Fibroblast of the conjunctiva (primary cell): ENCODE data around the gene TBC1D3B.
"Not testable (repeated sequence)": the region's sequence is repeated elsewhere in the genome, so short reads cannot be mapped to it uniquely, and the experiment has no call there.

Experiments
- DNase-seq: peaks from one replicate; pipeline ENCODE4 v3.0.0-alpha.2; 2010; ENCODE audit warnings: low read depth

TBC1D3B gene

DNA sequence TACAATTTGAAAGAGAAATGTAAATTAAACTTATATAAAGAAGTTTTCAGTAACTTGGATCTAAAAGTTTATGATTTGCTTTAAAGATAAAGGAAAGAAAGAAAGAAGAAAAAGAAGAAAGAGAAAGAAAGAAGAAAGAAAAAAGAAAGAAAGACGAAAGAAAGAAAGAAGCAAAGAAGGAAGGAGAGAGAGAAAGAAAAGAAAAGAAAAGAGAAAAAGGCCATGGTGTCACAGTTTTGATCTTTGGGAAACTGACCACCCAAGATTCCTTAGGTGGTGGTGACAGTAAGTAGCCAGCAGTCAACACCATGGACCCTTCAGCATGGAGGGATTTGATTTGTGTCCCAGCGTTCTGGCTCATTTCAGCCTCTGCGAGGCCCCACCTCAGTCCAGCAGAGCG, 24.7 kb upstream of the TBC1D3B start:
- DNase-seq, result not testable (repeated sequence)

DNA sequence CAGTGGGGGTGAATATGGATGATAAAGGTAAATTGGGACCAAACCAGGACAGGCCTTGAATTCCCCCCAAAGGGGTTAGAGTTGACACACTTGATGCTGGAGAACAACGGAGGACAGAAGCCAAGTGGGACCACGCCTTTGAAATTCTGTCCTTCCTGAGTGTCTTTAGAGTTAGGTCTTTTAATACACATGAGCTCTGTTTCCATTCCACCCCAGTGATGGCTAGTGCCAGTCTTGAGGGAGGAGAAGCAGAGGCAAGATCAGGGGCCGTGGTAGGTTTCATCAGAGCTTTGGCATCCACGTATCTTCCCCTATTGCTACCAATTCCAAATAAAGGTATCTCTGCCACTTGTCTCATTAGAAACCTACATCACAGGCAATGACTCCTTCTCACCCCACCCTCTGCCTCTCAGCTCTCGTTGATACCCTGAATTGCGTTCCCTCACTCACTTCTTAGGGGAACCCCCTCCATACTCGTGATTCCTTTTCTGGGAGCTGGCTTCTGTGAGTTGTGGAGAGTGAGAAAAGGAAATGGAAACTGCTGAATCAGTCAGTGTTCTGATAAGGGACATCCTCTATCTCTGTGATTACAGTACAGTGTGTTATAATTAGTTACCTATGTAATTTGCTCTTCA, 22.5 kb upstream of the TBC1D3B start:
- no peak for DNase-seq

DNA sequence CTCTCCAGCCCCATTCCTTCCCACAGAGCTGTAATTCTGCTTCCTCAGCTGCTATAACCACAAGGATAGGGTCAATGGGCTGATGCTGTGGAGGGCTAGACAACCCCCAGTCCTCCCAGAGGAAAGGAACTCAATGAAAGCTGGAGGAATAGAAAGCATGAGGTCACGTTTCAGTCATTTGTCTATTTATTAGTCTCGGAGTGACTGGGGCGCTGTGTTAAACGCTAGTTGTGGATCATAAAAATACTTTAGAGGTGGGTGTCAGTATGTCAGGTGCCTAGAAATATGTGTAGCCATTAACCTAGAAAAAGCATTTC, 20.9 kb upstream of the TBC1D3B start:
- no peak for DNase-seq

DNA sequence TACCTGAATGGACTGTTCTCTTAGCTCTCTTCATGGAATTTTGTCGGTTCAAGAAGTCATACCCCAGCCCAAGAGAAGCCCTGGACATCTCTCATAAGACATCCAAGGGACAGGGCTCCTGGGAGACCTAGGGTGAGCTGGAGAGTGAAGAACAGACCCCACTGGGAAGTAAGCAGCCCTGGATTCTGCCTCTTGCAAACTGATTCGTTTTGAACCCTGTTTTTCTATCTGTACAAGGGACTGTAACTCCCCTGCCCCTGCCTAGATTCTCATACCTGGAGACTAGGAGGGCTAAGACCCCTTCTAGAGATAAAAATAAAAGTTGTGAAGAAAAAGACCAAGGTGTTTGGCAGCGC, 19.7 kb upstream of the TBC1D3B start:
- no peak for DNase-seq

DNA sequence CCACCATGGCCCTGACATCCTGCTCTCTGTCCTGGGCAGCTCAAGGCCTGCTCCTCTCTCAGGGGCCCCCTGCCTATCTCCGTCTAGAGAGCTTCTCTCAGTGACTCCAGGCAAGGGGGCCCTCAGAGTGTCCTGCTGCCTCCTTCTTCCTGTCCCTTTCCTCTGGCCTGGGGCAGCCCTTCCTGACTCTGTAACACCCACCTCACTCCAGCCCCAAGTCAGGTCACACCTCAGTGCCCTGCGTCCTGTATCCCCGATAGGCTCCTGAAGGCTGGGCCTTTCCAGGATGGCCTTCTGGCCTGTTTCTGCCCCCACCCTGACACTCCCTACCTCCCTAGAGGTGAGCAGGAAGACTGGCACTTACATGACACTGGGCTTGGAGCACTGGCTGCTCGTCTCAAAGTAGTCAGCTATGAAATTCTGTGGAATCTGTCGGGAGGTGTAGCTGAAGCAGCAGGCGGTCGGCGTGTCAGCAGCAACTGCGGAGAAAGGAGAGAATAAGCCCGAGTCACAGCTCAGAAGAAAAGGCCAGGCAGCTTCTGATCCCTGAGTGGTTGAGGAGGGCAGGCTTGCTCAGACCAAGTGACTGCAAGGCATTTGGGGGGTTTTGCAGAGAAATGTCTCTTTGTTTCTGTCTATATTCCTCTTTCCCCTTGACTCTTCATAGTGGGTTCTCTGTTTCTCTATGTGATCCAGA, 19.1 kb upstream of the TBC1D3B start:
- no peak for DNase-seq

DNA sequence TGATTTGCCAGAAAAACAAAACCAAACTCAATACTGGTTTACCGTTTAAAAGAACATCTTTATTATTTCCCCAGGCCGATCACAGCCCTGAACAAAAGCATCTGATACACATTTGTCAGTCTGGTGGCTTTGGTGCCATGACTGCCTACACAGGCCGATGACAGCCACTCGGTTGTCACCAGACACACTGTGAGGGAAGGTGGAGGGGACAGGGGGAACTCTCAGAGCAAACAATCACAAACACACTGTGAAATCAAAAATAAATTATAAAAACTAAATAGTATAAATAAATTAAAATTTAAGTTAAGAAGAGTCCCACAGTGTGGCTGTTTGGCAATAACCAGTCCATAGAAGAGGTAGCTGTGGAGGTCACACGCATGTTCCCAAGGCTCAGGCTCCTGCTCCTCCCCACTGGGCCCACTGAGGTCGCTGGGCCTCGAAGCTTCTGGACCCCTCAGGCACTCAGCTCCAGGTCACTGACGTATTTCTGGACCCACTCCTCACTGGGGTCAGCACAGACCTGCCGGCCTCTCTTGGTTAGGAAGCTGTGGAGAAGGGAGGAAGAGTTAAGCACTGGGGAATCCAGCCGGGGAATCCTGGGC, 18.5 kb upstream of the TBC1D3B start:
- DNase-seq, result not testable (repeated sequence)

DNA sequence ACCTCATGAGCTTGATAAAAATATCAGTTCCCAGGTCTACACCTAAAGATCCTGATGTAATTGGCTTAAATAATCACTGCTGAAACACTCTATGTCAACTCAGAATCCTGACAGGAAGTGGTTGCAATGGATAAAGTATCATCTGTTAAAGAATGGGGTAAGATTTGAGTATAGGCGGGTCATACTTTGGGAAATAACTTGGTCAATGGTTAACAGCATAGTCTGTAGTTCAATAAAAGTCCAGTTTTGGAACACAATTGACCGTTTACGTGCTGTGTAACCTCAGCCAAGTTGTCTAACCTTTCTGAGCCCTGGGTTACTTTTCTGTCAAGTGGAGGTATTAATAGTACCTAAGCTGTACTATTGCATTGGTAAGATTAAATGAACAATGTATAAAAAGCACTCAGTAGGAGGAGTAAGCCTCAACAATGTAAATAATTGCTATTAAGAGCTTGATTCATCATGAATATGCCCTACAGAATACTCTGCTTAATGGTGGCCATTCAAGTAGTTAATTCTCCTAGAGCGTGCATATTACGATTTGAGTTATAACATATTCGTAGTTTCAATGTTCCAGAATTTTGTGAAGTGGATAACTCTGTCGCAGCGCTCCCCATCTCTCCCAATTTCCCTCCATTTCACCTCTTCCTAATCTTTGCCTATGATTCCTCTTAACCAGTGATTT, 17.9 kb upstream of the TBC1D3B start:
- DNase-seq, result not testable (repeated sequence)

DNA sequence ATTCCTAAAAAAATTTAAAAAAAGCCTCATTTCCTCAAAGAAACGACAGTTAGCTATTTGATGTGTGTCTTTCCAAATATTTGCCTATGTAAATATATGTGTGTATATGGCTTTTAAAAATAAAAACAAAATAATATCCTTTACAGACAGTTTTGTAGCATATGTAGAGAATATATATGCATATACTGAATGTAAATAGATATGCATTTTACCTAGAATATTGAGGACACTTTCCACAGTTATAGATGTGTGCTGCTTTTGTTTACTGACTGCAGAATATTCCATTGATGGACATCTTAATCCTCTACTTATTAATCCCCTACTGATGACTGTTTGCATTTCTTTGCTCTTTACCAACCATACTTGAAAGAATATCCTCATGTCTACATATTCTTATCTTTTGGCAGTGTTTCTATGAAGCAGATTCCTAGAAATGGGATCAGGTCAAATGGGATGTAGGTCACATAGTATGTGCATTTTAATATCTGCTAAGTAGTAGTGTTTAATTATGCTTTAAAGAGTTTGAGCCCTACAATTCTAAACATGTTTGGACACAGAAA, 16.9 kb upstream of the TBC1D3B start:
- DNase-seq, result no peak

DNA sequence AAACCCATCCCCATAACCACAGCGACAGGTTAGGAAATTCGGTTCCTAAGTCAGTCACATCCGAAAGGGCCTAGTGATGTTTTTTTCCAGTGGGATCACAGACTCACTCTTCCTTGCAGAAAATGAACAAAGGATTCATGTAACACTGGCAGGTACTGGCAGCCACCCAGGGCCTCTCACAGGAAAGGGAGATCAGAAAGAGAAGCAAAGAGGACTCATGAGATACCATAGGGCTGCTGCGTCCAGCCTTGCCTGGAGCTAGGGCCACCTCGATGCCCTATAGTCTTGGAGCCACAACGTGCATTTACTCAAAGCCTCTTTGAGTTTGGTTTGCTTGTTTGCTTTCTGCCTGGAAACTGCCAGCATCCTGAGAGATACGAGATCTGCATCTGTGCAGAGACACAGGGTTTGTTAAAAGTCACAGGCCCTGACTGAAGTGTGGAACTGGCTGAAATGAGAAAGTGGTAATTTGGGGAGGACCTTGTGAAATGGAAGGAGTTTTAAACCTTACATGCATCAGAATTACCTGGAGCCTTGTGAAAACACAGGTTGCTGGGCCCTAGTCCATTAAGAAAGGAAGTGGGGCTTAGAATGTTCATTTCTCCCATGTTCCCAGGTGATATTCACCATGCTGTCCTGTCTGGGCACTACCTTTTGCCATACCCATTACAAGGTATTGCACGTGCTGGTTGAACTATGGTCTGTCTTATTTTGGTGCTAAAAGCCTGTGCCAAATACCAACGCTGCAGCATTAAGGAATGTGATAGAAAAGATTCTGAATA, 14.3 kb upstream of the TBC1D3B start:
- not testable (repeated sequence) for DNase-seq

DNA sequence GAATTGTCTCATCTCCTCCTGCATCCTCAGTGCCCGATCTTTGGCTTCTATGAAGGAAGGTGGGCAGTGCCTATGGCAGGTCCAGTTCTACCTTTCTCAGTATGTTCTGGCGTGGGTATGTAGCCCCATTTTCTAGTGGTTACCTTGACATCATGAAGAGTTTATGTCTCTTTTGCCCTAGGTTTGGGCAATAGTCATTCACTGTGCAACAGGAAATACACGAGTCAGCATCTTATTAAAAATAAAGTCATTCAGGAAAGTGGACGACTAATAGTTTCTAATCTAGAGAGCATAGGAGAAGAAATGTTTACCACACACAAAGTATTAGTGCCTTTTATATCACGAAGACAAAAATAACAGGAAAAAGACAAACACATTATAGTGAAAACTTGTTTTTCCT, 13.6 kb upstream of the TBC1D3B start:
- DNase-seq, result not testable (repeated sequence)

DNA sequence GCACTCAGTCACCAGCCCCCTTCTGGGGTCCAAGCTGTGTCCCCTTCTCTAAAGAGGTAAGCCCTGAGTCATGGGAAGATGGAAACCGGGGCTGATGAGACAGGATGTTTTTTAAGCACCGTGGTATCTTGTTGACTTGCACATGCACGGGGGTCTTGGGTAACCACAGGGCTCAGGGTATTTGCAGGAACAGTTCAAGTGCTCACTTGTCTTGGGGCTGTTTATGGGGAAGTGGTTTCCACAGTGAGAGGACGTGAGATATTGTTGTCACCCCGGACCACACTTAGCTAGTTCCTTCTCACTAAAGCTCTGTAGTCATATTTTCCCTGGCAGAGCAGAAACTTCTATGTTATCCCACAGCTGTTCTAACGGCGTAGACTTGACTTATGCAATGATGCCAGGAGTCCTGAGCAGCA, 12.5 kb upstream of the TBC1D3B start:
- DNase-seq, result no peak

DNA sequence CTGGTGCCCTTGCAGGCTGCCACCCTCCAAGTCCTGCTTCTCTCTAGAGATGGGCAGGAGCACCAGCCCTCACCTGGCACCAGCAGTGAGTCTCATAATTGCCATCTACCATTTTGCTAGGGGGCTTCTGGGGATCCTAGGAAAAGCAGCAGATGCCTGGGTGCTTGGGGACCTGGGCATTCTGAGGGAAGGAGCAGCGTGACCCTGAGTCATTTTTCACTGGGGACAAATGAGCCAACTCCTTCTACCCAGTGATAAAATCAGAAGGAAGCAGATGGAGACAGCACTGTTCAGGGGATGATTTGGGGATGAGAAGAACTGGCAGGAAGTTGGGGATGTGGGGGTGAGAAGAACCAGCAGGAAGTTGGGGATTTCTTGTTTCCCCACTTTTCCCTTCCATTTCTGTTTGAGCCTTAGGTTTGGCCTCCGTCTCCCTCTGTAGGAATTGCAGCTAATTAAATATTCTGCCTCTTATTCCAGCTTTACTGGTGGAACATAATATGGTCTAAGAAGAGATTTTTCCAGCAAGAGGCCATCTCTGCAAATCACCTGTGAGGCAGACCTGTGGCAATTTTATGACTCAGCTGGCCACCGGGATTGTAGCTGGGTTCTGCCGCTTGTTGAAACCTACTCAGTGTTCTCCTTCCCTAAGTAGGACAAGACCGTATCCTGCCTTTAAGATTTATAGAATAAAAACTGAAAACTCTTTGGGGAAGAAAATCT, 11.7 kb upstream of the TBC1D3B start:
- not testable (repeated sequence) for DNase-seq

DNA sequence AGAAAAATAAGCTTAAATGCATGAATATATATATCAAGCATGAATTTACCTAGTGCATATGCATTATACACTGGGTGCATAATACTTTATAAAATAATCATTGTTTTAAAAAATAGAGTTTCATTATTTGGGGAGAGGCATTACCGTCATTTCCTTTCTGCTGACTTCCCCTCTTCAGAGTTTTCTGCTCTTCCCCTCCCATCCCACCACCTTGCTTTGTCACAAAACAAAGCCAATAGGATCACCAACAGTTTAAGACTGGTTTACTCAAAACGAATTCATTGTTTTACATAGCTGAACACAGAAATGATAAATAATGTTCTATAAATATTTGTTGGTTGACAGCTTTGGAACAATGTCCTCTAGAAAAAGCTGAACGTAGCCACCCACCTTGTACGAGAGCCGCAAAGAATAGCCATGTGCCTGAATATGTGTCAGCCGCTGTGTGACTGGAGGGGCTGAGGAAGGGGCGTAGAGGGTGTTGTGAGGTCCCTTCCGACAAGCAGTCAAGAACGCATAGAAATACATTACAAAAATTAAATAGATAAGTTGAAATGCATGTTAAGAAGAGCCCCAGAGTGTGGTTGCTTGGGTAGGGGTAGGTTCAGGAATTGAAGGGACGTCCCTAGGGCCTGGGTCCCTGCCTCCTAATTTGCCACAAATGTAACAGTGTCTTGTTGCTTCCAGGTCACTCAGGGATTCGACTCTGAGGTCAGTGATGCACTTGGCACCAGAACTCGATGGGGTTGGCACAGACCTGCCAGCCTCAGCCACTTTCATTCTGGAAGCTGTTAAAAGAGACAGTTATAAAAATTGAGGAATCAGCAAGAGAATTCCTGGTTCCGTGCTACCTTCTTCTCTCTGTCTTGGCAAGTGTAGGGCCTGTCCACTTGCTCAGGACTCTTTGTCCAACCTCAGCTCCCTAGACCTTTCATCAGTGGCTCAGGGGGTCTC, 10.7 kb upstream of the TBC1D3B start:
- DNase-seq, result not testable (repeated sequence)

DNA sequence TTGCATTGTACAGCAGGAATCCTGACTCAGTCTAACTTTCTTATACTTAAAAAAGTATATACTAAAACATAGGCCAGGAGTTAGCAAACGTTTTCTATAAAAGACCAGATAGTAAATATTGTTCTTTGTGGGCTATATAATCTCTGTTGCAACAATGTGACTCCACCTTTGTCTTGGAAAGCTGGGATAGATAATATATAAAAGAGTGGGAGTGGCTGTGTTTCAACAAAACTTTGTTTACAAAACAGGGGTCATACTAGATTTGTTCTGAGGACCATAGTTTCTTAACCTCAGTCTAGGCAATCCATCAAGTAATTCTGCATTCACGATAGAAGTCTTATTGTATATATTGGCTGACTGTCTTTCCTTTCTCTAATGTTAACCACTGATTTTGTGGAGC, 9.0 kb upstream of the TBC1D3B start:
- DNase-seq, result no peak

DNA sequence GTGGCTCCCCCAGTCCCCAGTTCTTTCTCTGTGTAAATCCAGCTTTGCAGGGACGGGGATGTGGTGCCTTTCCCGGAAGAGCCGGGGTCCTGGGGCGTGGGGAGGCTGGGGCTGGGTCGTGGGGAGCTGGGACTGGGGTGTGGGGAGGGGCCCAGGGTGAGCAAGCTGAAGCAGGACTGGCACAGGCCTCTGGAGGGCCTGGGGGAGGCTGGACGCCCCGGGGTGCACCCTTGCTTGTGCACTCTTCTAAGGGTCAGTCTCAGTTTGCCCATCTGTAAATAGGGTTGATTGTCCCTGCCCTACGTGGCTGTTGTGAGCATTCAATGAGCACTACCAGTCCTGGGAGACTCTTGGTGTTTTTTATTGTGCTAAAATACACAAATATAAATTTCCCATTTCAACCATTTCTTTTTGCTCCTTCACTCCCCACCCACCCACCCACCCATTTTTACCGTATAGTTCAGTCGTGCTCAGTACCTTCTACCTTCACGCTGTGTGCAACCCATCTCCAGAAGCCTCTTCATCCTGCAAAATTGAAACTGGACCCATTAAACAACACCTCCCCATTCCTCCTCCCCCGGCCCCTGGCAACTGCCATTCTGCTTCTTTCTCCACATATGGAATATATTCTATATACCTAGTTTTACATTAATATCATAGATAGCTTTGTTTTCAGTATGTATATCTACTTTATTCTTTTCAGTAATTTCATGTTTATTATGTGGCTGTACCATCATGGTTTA, 7.8 kb upstream of the TBC1D3B start:
- no peak for DNase-seq

DNA sequence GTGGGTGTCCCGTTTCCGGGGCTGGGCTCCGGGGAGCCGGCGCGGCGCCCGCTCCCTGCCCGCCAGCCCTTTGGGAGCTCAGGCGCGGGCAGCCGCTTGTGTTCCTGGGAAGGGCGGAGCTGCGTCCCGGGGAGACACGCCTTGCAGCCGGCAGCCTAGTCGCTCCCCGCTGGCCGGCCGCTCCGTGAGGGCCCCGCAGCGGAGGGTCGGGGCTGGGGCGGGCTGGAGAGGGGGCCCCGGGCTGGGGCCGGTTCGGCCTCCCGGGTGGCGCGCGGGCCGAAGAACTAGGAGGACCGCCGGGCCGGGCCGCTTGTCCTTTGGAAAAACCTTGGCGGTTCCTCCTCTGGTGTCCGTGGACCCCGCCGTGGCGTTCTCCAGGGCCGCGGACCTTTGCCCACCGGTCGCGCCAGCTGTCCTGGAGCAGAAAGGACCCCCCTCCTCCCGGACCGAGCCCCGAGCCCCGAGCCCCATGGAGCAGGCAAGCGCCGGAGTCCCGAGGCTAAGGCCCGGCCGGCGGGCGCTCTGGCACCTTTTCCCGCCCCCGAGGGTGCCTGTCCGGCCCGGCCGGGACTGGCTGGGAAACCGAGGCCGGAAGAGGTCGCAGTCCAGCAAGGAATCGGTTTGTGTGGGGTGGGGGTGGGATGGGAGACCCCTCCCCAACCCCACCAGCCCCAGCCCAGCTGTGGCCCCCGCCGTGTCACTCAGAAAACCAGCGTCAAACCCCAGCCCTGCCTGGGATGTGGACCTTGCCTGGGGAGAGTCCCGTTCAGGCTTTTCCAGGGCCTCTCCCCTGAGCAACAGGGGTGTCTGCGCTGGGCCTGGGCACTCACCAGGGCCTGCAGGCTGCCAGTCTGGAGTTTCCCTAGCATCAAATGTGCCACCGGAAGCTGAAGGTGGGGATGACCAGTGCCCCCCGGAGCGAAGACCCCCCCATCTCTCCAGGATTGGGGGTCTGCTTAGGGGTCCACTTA, 6.8 kb upstream of the TBC1D3B start:
- DNase-seq, result peak; percentile 0

DNA sequence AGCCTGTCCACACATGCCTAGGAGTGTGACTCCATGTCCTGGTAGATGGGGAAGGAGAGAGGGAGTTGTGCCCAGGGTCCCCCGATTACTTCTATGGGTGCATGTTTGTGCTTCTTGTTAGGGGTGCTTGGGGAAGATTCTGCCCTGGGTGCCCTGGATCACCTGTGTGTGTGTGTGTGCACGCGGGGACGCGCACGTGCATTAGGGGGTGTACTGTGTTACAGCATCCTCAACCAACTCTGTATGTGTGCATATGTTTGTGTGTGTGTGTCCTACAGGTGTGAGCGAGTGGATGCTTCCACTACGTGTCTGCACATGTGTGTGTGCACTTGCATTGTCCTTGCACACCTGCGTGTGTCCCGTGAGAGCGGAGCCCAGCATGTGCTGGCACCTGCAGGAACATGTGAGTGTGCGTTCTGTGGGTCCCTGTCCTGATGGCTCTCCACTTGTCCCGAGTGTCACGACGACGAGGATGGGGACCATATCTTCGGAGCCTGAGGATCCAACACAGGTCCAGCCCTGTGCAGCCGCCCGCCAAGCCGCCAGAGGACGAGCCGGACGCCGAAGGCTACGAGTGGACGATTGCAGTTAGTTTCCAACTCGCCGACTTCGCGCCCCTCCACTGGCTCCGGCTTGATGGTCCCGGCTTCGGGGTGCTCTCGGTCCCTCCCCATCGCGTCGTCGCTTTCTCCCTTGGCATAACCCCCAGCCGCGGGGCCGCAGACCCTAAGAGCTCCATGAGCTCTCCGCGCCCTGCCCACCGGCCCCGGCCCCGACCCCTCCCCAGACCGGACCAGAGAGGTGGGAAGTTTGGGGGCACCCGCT, 6.0 kb upstream of the TBC1D3B start:
- no peak for DNase-seq
